Mesothelial cell of epicardium (in vitro differentiated cells): ENCODE results near the gene GCDH. TPM values are rescaled to one million over a fixed set of nuclear protein-coding genes. Genes with fewer than 3 reads are reported as not detected.
"Not testable (repeated sequence)": the region's sequence is repeated elsewhere in the genome, so short reads cannot be mapped to it uniquely, and the experiment has no call there.

Experiments used
- DNase-seq, 2 experiments: peaks; one replicate each; pipeline ENCODE4 v3.0.0; 2021; ENCODE audit warnings: low spot score in 2 of 2; ENCODE audit not compliant: unreplicated experiment in 2 of 2
- H3K27ac Mint-ChIP-seq: 2 replicates; pipeline ENCODE4 v1.8.0; 2021; ENCODE audit warnings: mixed read lengths
- H3K27me3 Mint-ChIP-seq: 2 replicates; pipeline ENCODE4 v1.8.0; 2021; ENCODE audit warnings: low read depth, mixed read lengths
- H3K36me3 Mint-ChIP-seq: 2 replicates; pipeline ENCODE4 v1.8.0; 2021; ENCODE audit warnings: mixed read lengths
- H3K4me1 Mint-ChIP-seq: 2 replicates; pipeline ENCODE4 v1.8.0; 2021; ENCODE audit warnings: mixed read lengths
- H3K4me3 Mint-ChIP-seq: 2 replicates; pipeline ENCODE4 v1.8.0; 2021; ENCODE audit warnings: mild to moderate bottlenecking, moderate library complexity, mixed read lengths
- H3K9me3 Mint-ChIP-seq: 2 replicates; pipeline ENCODE4 v1.8.0; 2021; ENCODE audit warnings: mixed read lengths
- CTCF ChIP-seq: fragments of 200-600 bp; sonication (generic); IDR thresholded peaks from one replicate; pipeline ENCODE4 v1.5.0; 2021; ENCODE audit warnings: antibody characterized with exemption; ENCODE audit not compliant: unreplicated experiment
- total RNA-seq: library from RNA; stranded (reverse); gene quantifications from 3 replicates; pipeline ENCODE4 v1.2.1, GENCODE V29; 2021

Gene GCDH
- total RNA-seq, 1 donor from 2014 or later, result 31.5 TPM

- peaks cover under 1% of the 10 kb centered on the region for H3K36me3 Mint-ChIP-seq
- no peak overlapping the region for H3K27ac Mint-ChIP-seq
- no peaks in the 10 kb centered on the region for H3K27me3 Mint-ChIP-seq
- TF ChIP-seq CTCF, result no peak
- H3K9me3 Mint-ChIP-seq, result no peaks in the 10 kb centered on the region
- H3K4me3 Mint-ChIP-seq, result no peak overlapping the region
- DNase-seq, result no peak
- no peaks in the 10 kb centered on the region for H3K4me1 Mint-ChIP-seq
Observed at GRCh38 chr19:12899891-12900518, 9.0 kb downstream of the GCDH start.

DNA sequence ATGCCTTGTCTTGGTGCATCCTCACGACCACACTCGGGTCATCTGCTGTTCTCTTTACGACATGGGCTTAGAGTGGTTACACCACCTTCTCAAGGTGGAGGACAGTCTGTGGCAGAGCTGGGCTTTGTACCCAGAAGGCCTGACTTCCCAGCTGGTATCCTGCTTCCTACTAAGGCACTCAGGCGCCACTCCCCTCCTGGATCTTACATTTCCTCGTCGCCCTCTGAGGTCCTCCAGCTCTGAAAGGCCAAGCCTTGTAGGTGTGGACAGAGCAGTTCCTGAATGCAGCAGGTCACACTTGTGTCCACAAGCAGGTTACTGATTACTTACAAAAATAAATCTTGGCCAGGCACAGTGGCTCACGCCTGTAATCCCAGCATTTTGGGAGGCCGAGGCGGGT, 16.2 kb downstream of the GCDH start:
- Mint-ChIP-seq H3K36me3 (no peaks in the 10 kb centered on the region), H3K27me3 (no peaks in the 10 kb centered on the region), H3K4me1 (peaks cover 8% of the 10 kb centered on the region), H3K27ac (no peak overlapping the region), H3K9me3 (no peaks in the 10 kb centered on the region), H3K4me3 (no peak overlapping the region)
- DNase-seq, result no peak
- no peak for TF ChIP-seq CTCF

DNA sequence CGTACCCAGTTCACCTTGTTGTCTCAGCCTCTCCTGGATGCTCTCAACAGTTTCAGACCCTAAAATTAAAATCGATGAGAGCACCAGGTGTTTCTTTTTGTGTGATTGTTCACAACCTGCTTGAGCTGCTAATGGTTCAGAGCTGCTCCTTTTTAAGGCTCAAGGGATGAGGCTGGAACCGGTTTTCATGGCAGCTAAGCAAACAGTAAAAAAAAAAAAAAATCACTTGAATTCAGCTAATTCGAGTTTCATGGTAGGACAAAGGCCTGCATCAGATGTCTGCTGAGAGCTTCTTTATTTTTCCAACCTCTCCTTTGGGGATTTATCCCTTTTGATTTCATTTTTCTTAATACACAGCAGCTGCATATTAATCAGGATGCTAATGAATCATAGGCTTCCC, 21.6 kb downstream of the GCDH start:
- no peak for TF ChIP-seq CTCF
- H3K9me3 Mint-ChIP-seq, result no peaks in the 10 kb centered on the region
- no peak for DNase-seq
- no peaks in the 10 kb centered on the region for H3K27me3 Mint-ChIP-seq
- H3K36me3 Mint-ChIP-seq, result no peaks in the 10 kb centered on the region
- peak overlapping the region; percentile 36 for H3K4me3 Mint-ChIP-seq
- H3K27ac Mint-ChIP-seq, result peak overlapping the region; percentile 96
- peaks cover 29% of the 10 kb centered on the region for H3K4me1 Mint-ChIP-seq

DNA sequence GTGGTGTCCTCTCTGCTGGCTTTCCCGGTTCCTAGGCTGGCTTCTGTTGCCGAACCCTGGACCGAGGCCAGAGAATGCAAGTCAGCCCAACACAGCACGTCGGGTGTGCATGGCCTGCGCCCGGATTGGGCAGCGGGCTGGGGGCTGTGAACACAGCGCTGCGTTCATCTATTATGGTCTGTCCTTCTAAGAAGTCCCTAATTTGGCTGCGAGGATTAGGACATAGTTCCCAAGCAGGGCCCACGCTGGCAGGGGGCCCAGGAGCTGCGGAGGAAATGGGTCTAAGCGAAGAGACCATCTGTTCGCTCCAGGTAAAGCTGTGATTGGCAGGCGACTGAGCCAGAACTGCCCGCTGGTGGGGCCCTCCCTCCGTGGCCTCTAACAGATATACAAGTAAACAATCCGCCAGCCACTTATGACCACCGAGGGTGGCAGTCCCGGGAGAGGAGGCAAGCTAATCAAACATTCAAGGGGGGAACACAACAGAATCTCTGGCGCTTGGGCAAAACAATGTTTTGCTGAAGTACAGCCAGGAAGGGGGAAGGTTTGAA, 22.1 kb downstream of the GCDH start:
- H3K4me1 Mint-ChIP-seq, result peaks cover 29% of the 10 kb centered on the region
- no peak for TF ChIP-seq CTCF
- DNase-seq, result peak in 1 of 2 experiments; percentile 52
- peak overlapping the region; percentile 36 for H3K4me3 Mint-ChIP-seq
- H3K27me3 Mint-ChIP-seq, result no peaks in the 10 kb centered on the region
- H3K36me3 Mint-ChIP-seq, result no peaks in the 10 kb centered on the region
- H3K9me3 Mint-ChIP-seq, result no peaks in the 10 kb centered on the region
- H3K27ac Mint-ChIP-seq, result peak overlapping the region; percentile 96

DNA sequence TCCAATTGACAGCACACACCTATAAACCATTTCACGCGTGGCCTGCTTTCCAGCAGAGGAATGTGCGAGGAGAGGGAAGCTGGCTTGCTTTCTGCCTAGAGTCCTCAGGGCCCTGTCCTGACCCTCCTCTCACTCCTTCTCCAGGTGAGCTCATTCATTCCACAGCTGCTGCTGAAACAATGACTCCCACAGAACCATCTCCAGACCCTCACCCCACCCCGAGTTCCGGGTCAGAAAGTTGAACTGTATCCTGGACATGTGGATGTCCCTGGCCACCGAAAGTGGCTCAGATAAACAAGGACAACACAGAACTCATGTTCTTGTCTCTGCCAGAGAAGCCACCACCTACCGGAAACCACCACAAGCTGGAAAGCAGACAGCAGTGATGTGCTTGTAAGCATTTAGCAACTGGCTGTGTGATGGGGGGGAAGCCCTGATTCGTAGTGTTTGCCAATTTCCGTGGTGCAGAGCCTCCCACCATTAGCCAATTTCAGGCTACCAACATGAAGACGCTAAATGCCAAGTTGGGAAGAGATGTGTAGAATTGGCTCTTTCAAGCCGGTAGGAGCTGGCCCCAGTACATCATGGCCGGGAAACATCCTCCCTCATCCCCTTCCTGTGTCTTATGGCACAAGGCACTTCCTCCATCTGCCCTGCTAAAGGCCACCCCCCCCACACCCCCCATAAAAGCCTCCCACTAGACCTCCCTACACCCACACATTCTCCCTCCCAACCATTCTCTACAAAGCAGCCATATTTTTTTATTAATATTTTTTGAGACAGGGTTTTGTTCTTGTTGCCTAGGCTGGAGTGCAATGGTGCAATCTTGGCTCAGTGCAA, 23.1 kb downstream of the GCDH start:
- peak overlapping the region; percentile 96 for H3K27ac Mint-ChIP-seq
- H3K9me3 Mint-ChIP-seq, result no peaks in the 10 kb centered on the region
- no peak for DNase-seq
- no peaks in the 10 kb centered on the region for H3K36me3 Mint-ChIP-seq
- peaks cover 26% of the 10 kb centered on the region for H3K4me1 Mint-ChIP-seq
- no peak overlapping the region for H3K4me3 Mint-ChIP-seq
- no peak for TF ChIP-seq CTCF
- H3K27me3 Mint-ChIP-seq, result no peaks in the 10 kb centered on the region

DNA sequence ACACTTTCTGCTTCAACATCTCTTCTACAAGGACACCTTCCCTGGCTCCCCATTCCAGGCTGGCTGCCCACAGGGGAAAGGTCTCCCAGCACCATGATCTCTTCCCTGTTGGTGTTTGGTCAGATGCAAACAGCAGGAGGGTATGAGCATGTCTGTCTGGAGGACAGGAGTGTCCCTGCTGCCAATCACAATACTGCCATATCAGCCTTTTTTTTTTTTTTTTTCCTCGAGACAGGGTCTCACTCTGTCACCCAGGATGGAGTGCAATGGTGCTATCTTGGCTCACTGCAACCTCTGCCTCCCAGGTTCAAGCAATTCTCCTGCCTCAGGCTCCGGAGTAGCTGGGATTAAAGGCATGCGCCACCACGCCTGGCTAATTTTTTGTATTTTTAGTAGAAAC, 24.9 kb downstream of the GCDH start:
- not testable (repeated sequence) for H3K27me3 Mint-ChIP-seq, H3K9me3 Mint-ChIP-seq, H3K27ac Mint-ChIP-seq, H3K36me3 Mint-ChIP-seq, H3K4me3 Mint-ChIP-seq, DNase-seq
- H3K4me1 Mint-ChIP-seq, result peaks cover 31% of the 10 kb centered on the region
